ENCODE measurements around the gene TMEM18. TPM values are rescaled to one million over a fixed set of nuclear protein-coding genes. Genes with fewer than 3 reads are reported as not detected.

Gene TMEM18
- total and polyA plus RNA-seq, 8 donors, result 1.4 to 31.1 (median 14.5) TPM

GRCh38 chr2:648476-649424 lies 28.5 kb downstream of the TMEM18 start:
- intact Hi-C loops (cut with DNase I; ENCODE audit: low total_unique reads), result no loop called here
- DNase-seq, result peak in 1 of 2 donors; percentile 20

GRCh38 chr2:647691-648231 lies 29.4 kb downstream of the TMEM18 start:
- Histone ChIP-seq H3K4me1 (no peaks in the 10 kb centered on the region), H3K27ac (no peak overlapping the region), H3K36me3 (no peaks in the 10 kb centered on the region), H3K27me3 (peaks cover 0 to 36% (median 0%) of the 10 kb centered on the region in 3 donors), H3K4me3 (no peak overlapping the region), H3K9me3 (no peaks in the 10 kb centered on the region)
- intact Hi-C loops (cut with DNase I; ENCODE audit: low total_unique reads), result no loop called here
- no peak for TF ChIP-seq CTCF (IDR thresholded peaks at IDR 0.05)
- no peak for TF ChIP-seq POLR2A (IDR thresholded peaks at IDR 0.05)
- TF ChIP-seq POLR2AphosphoS5 (IDR thresholded peaks at IDR 0.05), result no peak
- no peak for TF ChIP-seq EP300 (IDR thresholded peaks at IDR 0.05)
- DNase-seq, result peak in 1 of 2 donors; percentile 18
- 82 to 91% (median 86%) methylated on average over 16 of the region's 16 CpGs for WGBS, 5 donors

More at GRCh38 chr2:648476-649424, 28.5 kb downstream of the TMEM18 start:
- peaks cover 0 to 33% (median 0%) of the 10 kb centered on the region in 3 donors for H3K27me3 ChIP-seq
- H3K27ac ChIP-seq, result no peak overlapping the region
- H3K9me3 ChIP-seq, result no peaks in the 10 kb centered on the region
- H3K4me3 ChIP-seq, result no peak overlapping the region
- no peaks in the 10 kb centered on the region for H3K36me3 ChIP-seq
- no peaks in the 10 kb centered on the region for H3K4me1 ChIP-seq
- no peak for TF ChIP-seq EP300 (IDR thresholded peaks at IDR 0.05)
- no peak for TF ChIP-seq CTCF (IDR thresholded peaks at IDR 0.05)
- TF ChIP-seq POLR2AphosphoS5 (IDR thresholded peaks at IDR 0.05), result no peak
- WGBS, 5 donors, result 82 to 87% (median 84%) methylated on average over 18 to 26 of the region's 26 CpGs

GRCh38 chr2:647003-647560 lies 30.1 kb downstream of the TMEM18 start:
- TF ChIP-seq EP300 (IDR thresholded peaks at IDR 0.05) (no peak), POLR2A (IDR thresholded peaks at IDR 0.05) (no peak), POLR2AphosphoS5 (IDR thresholded peaks at IDR 0.05) (no peak), CTCF (IDR thresholded peaks at IDR 0.05) (no peak)
- DNase-seq, result peak in 1 of 2 donors; percentile 11
- no peak overlapping the region for H3K4me3 ChIP-seq
- no peaks in the 10 kb centered on the region for H3K36me3 ChIP-seq
- WGBS, 5 donors, result 80 to 87% (median 81%) methylated on average over 10 of the region's 10 CpGs
- peaks cover 0 to 36% (median 0%) of the 10 kb centered on the region in 3 donors for H3K27me3 ChIP-seq
- no peak overlapping the region for H3K27ac ChIP-seq
- no peaks in the 10 kb centered on the region for H3K9me3 ChIP-seq
- no peaks in the 10 kb centered on the region for H3K4me1 ChIP-seq
- intact Hi-C loops (cut with DNase I; ENCODE audit: low total_unique reads), result no loop called here

- intact Hi-C loops (cut with DNase I; ENCODE audit: low total_unique reads), result no loop called here
- DNase-seq, result no peak
These were observed 32.3 kb downstream of the TMEM18 start for GRCh38 chr2:644871-645270.

More at GRCh38 chr2:644871-645270, 32.3 kb downstream of the TMEM18 start:
- H3K9me3 ChIP-seq, result no peaks in the 10 kb centered on the region
- no peak for TF ChIP-seq POLR2A (IDR thresholded peaks at IDR 0.05)
- no peaks in the 10 kb centered on the region for H3K4me1 ChIP-seq
- peaks cover 0 to 36% (median 0%) of the 10 kb centered on the region in 3 donors for H3K27me3 ChIP-seq
- no peaks in the 10 kb centered on the region for H3K36me3 ChIP-seq
- H3K27ac ChIP-seq, result no peak overlapping the region
- H3K4me3 ChIP-seq, result no peak overlapping the region
- 48 to 64% (median 58%) methylated on average over 5 of the region's 5 CpGs for WGBS, 5 donors
